Endothelial cell (in vitro differentiated cells): ENCODE results near the gene TECR. TPM values are rescaled to one million over a fixed set of nuclear protein-coding genes. Genes with fewer than 3 reads are reported as not detected.

Experiments used
- DNase-seq: peaks from one replicate; pipeline ENCODE4 v3.0.0; 2021; ENCODE audit warnings: low spot score
- H3K27ac Mint-ChIP-seq: one replicate; pipeline ENCODE4 v1.8.0; 2021; ENCODE audit warnings: mixed read lengths, inconsistent platforms; ENCODE audit not compliant: unreplicated experiment
- H3K27me3 Mint-ChIP-seq: one replicate; pipeline ENCODE4 v1.8.0; 2021; ENCODE audit warnings: mild to moderate bottlenecking, moderate library complexity, mixed read lengths, inconsistent platforms; ENCODE audit not compliant: unreplicated experiment
- H3K36me3 Mint-ChIP-seq: one replicate; pipeline ENCODE4 v1.8.0; 2021; ENCODE audit warnings: mild to moderate bottlenecking, low read depth, mixed read lengths, inconsistent platforms; ENCODE audit not compliant: unreplicated experiment
- H3K4me1 Mint-ChIP-seq: one replicate; pipeline ENCODE4 v1.8.0; 2021; ENCODE audit warnings: mild to moderate bottlenecking, mixed read lengths, inconsistent platforms; ENCODE audit not compliant: unreplicated experiment
- H3K4me3 Mint-ChIP-seq: one replicate; pipeline ENCODE4 v1.8.0; 2021; ENCODE audit warnings: mild to moderate bottlenecking, mixed read lengths, inconsistent platforms; ENCODE audit not compliant: unreplicated experiment
- H3K9me3 Mint-ChIP-seq: one replicate; pipeline ENCODE4 v1.8.0; 2021; ENCODE audit warnings: mixed read lengths, inconsistent platforms; ENCODE audit not compliant: unreplicated experiment
- total RNA-seq: library from RNA; stranded (reverse); fragmentation: NEBNext Ultra II Directional; extraction: Animal tissue kit (Norgen Biotek cat#: 25700); gene quantifications from one replicate; pipeline ENCODE4 v1.2.1, GENCODE V29; 2021; ENCODE audit not compliant: unreplicated experiment
- TF ChIP-seq, protein P1 (sequence below): fragments of 200-600 bp; sonication (generic); IDR thresholded peaks from one replicate; pipeline ENCODE4 v1.5.0; 2021; ENCODE audit warnings: antibody characterized with exemption; ENCODE audit not compliant: unreplicated experiment

The TECR gene
- total RNA-seq, 1 donor from 2014 or later, result 116 TPM

DNA sequence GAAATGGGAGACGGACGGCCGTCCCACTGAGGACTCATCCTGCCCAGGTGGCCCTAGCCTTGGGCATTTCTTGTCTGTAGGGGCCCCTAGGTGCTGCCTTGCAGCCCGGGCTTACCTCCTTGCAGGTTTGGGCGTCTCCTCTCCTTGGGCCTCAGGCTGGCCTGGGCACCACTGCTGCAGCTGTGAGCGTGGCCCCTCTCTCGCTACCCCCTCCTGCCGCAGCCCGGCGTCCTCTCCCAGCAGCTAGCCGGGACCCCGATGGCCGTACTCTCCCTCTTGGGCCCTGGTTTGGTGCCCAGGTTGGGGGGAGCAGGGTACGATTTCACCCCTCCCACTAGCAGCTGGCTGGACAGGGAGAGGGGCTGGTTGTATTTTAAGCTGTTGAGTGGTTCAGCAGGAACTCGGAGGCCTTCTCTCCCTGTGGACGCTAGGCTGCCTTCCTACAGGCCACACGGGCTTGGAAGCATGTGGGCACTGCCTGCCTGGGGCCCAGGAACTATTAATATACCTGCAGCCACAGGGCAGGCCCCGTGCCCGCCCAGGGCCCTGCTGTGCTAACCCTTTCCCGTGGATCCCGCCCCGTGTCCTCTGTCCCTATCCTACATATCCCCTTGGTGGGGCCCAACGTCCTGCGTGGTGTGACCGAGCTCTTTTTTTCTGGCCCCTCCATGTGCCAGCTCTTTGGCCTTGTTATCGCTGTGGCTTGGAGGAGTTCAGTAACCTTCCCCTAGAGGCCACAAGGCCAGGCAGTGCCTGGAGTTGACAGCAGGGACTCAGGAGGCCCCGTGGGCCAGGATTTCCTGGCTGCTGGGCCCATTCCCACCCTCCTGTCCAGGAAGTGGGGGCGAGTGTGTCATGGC, 30.8 kb downstream of the TECR start:
- Mint-ChIP-seq H3K4me1 (peaks cover 11% of the 10 kb centered on the region), H3K36me3 (no peaks in the 10 kb centered on the region), H3K4me3 (no peak overlapping the region), H3K9me3 (no peaks in the 10 kb centered on the region), H3K27me3 (peaks cover 3% of the 10 kb centered on the region), H3K27ac (peak overlapping the region; percentile 93)
- peak; percentile 27 for DNase-seq
- TF ChIP-seq, protein P1, sequence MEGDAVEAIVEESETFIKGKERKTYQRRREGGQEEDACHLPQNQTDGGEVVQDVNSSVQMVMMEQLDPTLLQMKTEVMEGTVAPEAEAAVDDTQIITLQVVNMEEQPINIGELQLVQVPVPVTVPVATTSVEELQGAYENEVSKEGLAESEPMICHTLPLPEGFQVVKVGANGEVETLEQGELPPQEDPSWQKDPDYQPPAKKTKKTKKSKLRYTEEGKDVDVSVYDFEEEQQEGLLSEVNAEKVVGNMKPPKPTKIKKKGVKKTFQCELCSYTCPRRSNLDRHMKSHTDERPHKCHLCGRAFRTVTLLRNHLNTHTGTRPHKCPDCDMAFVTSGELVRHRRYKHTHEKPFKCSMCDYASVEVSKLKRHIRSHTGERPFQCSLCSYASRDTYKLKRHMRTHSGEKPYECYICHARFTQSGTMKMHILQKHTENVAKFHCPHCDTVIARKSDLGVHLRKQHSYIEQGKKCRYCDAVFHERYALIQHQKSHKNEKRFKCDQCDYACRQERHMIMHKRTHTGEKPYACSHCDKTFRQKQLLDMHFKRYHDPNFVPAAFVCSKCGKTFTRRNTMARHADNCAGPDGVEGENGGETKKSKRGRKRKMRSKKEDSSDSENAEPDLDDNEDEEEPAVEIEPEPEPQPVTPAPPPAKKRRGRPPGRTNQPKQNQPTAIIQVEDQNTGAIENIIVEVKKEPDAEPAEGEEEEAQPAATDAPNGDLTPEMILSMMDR, result no peak

DNA sequence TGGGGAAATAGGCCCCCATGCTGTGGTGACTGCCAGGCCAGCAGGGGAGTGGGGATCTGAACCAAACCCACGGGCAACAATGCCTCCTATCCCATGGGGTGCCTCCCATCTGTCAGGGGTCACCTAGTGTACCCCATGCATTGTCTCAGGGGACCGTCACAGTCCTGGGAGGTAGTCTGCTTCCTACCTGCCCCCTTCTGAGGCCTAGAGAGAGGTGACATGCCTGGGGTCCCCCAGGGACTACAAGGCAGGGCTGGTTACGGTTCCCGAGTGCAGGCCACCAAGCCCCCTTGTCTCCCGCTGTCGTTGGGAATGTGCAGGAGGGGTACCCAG, 31.3 kb downstream of the TECR start:
- TF ChIP-seq, protein P1, result no peak
- H3K4me3 Mint-ChIP-seq, result no peak overlapping the region
- no peaks in the 10 kb centered on the region for H3K36me3 Mint-ChIP-seq
- peak overlapping the region; percentile 93 for H3K27ac Mint-ChIP-seq
- no peak for DNase-seq
- H3K9me3 Mint-ChIP-seq, result no peaks in the 10 kb centered on the region
- H3K27me3 Mint-ChIP-seq, result peaks cover 3% of the 10 kb centered on the region
- H3K4me1 Mint-ChIP-seq, result peaks cover 11% of the 10 kb centered on the region

DNA sequence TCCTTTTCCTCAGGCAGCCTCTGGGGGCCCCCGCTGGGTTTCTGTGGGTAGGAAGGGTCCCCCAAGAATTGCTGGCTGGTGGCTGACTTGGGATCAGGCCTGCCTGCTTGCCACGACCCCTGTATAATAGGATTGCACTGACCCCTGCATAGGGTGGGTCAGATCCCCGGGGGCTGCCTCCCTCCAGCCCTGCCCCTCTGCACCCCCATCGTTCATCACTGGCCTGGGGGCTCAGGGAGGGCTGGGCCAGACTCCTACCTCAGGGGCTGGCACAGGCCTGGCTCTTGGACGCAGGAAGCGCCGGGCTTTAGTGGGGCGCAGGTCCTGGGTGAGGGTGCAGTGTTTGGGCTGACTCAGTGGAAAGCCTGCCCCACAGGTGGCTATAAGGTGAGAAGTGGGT, 31.9 kb downstream of the TECR start:
- Mint-ChIP-seq H3K4me3 (no peak overlapping the region), H3K36me3 (no peaks in the 10 kb centered on the region), H3K27ac (no peak overlapping the region), H3K4me1 (peaks cover 11% of the 10 kb centered on the region), H3K27me3 (peaks cover 3% of the 10 kb centered on the region), H3K9me3 (no peaks in the 10 kb centered on the region)
- no peak for DNase-seq
- TF ChIP-seq, protein P1, result no peak

DNA sequence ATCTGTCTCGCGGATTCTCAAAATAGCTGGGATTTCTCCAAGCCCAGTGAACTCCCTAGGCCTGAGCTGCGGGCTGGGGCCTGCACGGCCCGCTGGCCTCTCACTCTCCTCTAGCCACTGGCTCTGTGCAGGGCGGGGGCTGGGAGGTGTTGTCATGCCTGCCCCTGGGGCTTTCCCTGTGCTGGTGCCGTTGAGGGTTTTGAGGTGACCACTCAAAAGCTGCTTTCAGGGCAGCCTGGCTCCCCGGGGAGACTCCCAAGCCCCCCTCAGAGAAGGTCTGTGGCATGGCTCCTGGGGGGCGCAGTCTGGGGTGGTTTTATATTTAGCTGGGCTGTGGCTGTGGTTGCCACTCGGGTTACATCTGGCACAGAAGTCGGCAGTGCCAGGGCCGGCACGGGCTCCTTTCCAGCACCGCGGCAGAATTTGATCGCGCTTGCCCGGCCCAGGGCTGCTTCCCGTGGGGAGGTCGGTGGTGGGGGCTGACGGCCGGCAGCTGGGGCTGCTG, 32.5 kb downstream of the TECR start:
- TF ChIP-seq, protein P1, result no peak
- no peak overlapping the region for H3K4me3 Mint-ChIP-seq
- no peaks in the 10 kb centered on the region for H3K9me3 Mint-ChIP-seq
- peak overlapping the region; percentile 52 for H3K27ac Mint-ChIP-seq
- peaks cover 11% of the 10 kb centered on the region for H3K4me1 Mint-ChIP-seq
- H3K27me3 Mint-ChIP-seq, result peaks cover 3% of the 10 kb centered on the region
- no peak for DNase-seq
- H3K36me3 Mint-ChIP-seq, result no peaks in the 10 kb centered on the region
